H9 (cell line): ENCODE results near the gene UNC13D. TPM values are rescaled to one million over a fixed set of nuclear protein-coding genes. Genes with fewer than 3 reads are reported as not detected.
A peak's percentile ranks its signal among the peaks of the same experiment; 100 is the strongest.
"Not testable (repeated sequence)": the region's sequence is repeated elsewhere in the genome, so short reads cannot be mapped to it uniquely, and the experiment has no call there.

Source experiments
- DNase-seq: peaks from one replicate; pipeline ENCODE4 v3.0.0-alpha.2; 2017
- H2AFZ ChIP-seq: one replicate; pipeline ENCODE4 v1.6.1; 2013; ENCODE audit warnings: mild to moderate bottlenecking, low read length, control low read depth, moderate library complexity
- H2AK5ac ChIP-seq: 2 replicates; pipeline ENCODE4 v1.6.1; 2013; ENCODE audit warnings: low read length, control low read depth, mixed read lengths; ENCODE audit not compliant: insufficient read length
- H2BK120ac ChIP-seq: one replicate; pipeline ENCODE4 v1.6.1; 2013; ENCODE audit warnings: low read depth, mild to moderate bottlenecking, low read length, control low read depth, inconsistent platforms; ENCODE audit not compliant: poor library complexity, severe bottlenecking
- H2BK12ac ChIP-seq: 2 replicates; pipeline ENCODE4 v1.6.1; 2013; ENCODE audit warnings: low read length, control low read depth, mixed read lengths, low read depth; ENCODE audit not compliant: insufficient read length
- H2BK15ac ChIP-seq: 2 replicates; pipeline ENCODE4 v1.6.1; 2013; ENCODE audit warnings: low read depth, low read length, control low read depth
- H2BK20ac ChIP-seq: one replicate; pipeline ENCODE4 v1.6.1; 2013; ENCODE audit warnings: low read depth, mild to moderate bottlenecking, low read length, control low read depth, inconsistent platforms; ENCODE audit not compliant: poor library complexity, severe bottlenecking
- H2BK5ac ChIP-seq: 2 replicates; pipeline ENCODE4 v1.6.1; 2013; ENCODE audit warnings: low read length, control low read depth, mixed read lengths; ENCODE audit not compliant: insufficient read length
- H3K14ac ChIP-seq: 2 replicates; pipeline ENCODE4 v1.6.1; 2013; ENCODE audit warnings: low read length, control low read depth; ENCODE audit not compliant: insufficient read depth
- H3K18ac ChIP-seq: 2 replicates; pipeline ENCODE4 v1.6.1; 2013; ENCODE audit warnings: low read depth, mild to moderate bottlenecking, mixed read lengths, low read length, control low read depth; ENCODE audit not compliant: insufficient read length
- H3K23ac ChIP-seq: 2 replicates; pipeline ENCODE4 v1.6.1; 2013; ENCODE audit warnings: low read length, control low read depth, mixed read lengths, low read depth; ENCODE audit not compliant: insufficient read length
- H3K23me2 ChIP-seq: 2 replicates; pipeline ENCODE4 v1.6.1; 2013; ENCODE audit warnings: low read depth, mild to moderate bottlenecking, mixed read lengths, low read length, control low read depth; ENCODE audit not compliant: insufficient read length, poor library complexity, severe bottlenecking
- H3K27ac ChIP-seq: 2 replicates; pipeline ENCODE4 v1.5.1; 2013; ENCODE audit warnings: low read length, control low read depth, mixed read lengths, low read depth; ENCODE audit not compliant: insufficient read length
- H3K27me3 ChIP-seq: 2 replicates; pipeline ENCODE4 v1.6.1; 2013; ENCODE audit warnings: low read length, control low read depth, inconsistent platforms; ENCODE audit not compliant: insufficient read depth
- H3K4ac ChIP-seq: 2 replicates; pipeline ENCODE4 v1.6.1; 2013; ENCODE audit warnings: low read depth, mild to moderate bottlenecking, control low read depth, inconsistent platforms, low read length, moderate library complexity
- H3K4me1 ChIP-seq: 2 replicates; pipeline ENCODE4 v1.6.1; 2013; ENCODE audit warnings: low read length, control low read depth, inconsistent platforms; ENCODE audit not compliant: insufficient read depth
- H3K4me2 ChIP-seq: 2 replicates; pipeline ENCODE4 v1.6.1; 2013; ENCODE audit warnings: low read length, control low read depth, mixed read lengths; ENCODE audit not compliant: insufficient read length, insufficient read depth
- H3K56ac ChIP-seq: 2 replicates; pipeline ENCODE4 v1.6.1; 2013; ENCODE audit warnings: low read depth, mild to moderate bottlenecking, mixed read lengths, low read length, control low read depth; ENCODE audit not compliant: insufficient read length
- H3K79me1 ChIP-seq: 2 replicates; pipeline ENCODE4 v1.6.1; 2013; ENCODE audit warnings: low read depth, mild to moderate bottlenecking, moderate library complexity, low read length, control low read depth, inconsistent platforms; ENCODE audit not compliant: insufficient read depth, poor library complexity, severe bottlenecking
- H3K79me2 ChIP-seq: 2 replicates; pipeline ENCODE4 v1.6.1; 2013; ENCODE audit warnings: low read length, control low read depth, inconsistent platforms; ENCODE audit not compliant: insufficient read depth
- H3K9ac ChIP-seq: 2 replicates; pipeline ENCODE4 v1.6.1; 2013; ENCODE audit warnings: low read length, control low read depth, mixed read lengths; ENCODE audit not compliant: insufficient read length; ENCODE audit errors: extremely low read depth
- H3K9me3 ChIP-seq: one replicate; pipeline ENCODE4 v1.6.1; 2013; ENCODE audit warnings: low read depth, low read length, inconsistent platforms; ENCODE audit not compliant: control insufficient read depth
- H3T11ph ChIP-seq: one replicate; pipeline ENCODE4 v1.6.1; 2013; ENCODE audit warnings: mild to moderate bottlenecking, low read length, control low read depth, inconsistent platforms
- H4K20me1 ChIP-seq: one replicate; pipeline ENCODE4 v1.6.1; 2013; ENCODE audit not compliant: control insufficient read depth, insufficient read length, insufficient read depth
- H4K5ac ChIP-seq: 2 replicates; pipeline ENCODE4 v1.6.1; 2013; ENCODE audit warnings: low read depth, mild to moderate bottlenecking, mixed read lengths, low read length, control low read depth; ENCODE audit not compliant: insufficient read length
- H4K8ac ChIP-seq: replicated peaks from 2 replicates; pipeline ENCODE4 v1.6.1; 2013; ENCODE audit warnings: low read length, control low read depth, mixed read lengths, low read depth; ENCODE audit not compliant: insufficient read length
- H4K91ac ChIP-seq: 2 replicates; pipeline ENCODE4 v1.6.1; 2013; ENCODE audit warnings: low read depth, mild to moderate bottlenecking, moderate library complexity, mixed read lengths, low read length, control low read depth; ENCODE audit not compliant: insufficient read length
- H3K27ac Mint-ChIP-seq, 3 experiments: 2 replicates in 2 of 3; 3 replicates in 1 of 3; pipeline ENCODE4 v1.8.0; 2020 to 2021; ENCODE audit warnings: mixed read lengths in 3 of 3, mild to moderate bottlenecking in 1 of 3, moderate library complexity in 1 of 3
- H3K27me3 Mint-ChIP-seq: 2 replicates; pipeline ENCODE4 v1.8.0; 2021; ENCODE audit warnings: low read depth, mild to moderate bottlenecking, moderate library complexity, mixed read lengths
- H3K36me3 Mint-ChIP-seq, 3 experiments: 2 replicates in 2 of 3; 3 replicates in 1 of 3; pipeline ENCODE4 v1.8.0; 2020 to 2021; ENCODE audit warnings: low read depth in 3 of 3, mixed read lengths in 3 of 3; ENCODE audit not compliant: insufficient read depth in 1 of 3
- H3K4me1 Mint-ChIP-seq, 2 experiments: 2 replicates each; pipeline ENCODE4 v1.8.0; 2020; ENCODE audit warnings: mixed read lengths in 2 of 2
- H3K4me3 Mint-ChIP-seq, 2 experiments: 2 replicates in 1 of 2; 3 replicates in 1 of 2; pipeline ENCODE4 v1.8.0; 2020 to 2021; ENCODE audit warnings: mild to moderate bottlenecking in 2 of 2, mixed read lengths in 2 of 2, moderate library complexity in 1 of 2
- H3K9me3 Mint-ChIP-seq, 2 experiments: 2 replicates in 1 of 2; 3 replicates in 1 of 2; pipeline ENCODE4 v1.8.0; 2020; ENCODE audit warnings: mild to moderate bottlenecking in 2 of 2, mixed read lengths in 2 of 2, moderate library complexity in 1 of 2
- WGBS: extraction: QIAGEN DNeasy Blood & Tissue Kit; methylation state at CpG from one replicate; pipeline ENCODE4 v1.1.7; 2013; ENCODE audit warnings: missing lambda C conversion rate, low lambda C conversion rate, mixed read lengths; ENCODE audit not compliant: insufficient read length; ENCODE audit errors: extremely low coverage; 5-methylcytosine and 5-hydroxymethylcytosine counted together
- total RNA-seq: library from RNA; stranded (reverse); gene quantifications from 2 replicates; pipeline ENCODE4 v1.2.1, GENCODE V29; 2021
- TF ChIP-seq, protein P1 (sequence below): fragments of 200-600 bp; sonication (generic); conservative IDR thresholded peaks from 3 replicates; pipeline ENCODE4 v1.8.0; 2021; ENCODE audit warnings: antibody characterized with exemption, mild to moderate bottlenecking

UNC13D gene
- total RNA-seq, 1 experiment from 2014 or later: 6.3 TPM

DNA sequence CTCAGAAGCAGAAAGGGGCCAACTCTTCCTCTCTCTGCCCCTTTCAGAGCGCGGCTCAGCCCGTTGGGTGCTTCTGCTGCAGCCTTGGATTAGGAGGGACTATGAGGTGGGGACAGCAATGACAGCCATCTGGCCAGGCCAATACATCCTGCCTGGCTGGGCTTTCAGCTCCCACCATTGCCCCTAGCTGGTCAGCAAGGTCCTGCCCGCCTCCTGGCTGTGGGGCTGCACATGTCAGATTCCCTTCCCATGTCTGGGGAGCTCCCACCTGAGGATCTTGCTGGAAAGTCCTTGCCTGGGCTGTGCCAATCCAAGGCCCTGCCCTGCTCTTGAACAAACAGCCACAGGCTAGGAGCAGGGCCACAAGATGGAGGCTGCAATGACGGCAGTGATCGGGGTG lies 44.3 kb upstream of the UNC13D start:
- DNase-seq: peak; percentile 77
- H2AK5ac ChIP-seq: no peak overlapping the region
- no peak overlapping the region for H3T11ph ChIP-seq
- no peak overlapping the region for H4K8ac ChIP-seq
- no peaks in the 10 kb centered on the region for H3K4me1 ChIP-seq
- H2BK15ac ChIP-seq: no peak overlapping the region
- H3K18ac ChIP-seq: no peak overlapping the region
- no peak overlapping the region for H3K56ac ChIP-seq
- H3K9me3 Mint-ChIP-seq: no peaks in the 10 kb centered on the region
- H4K20me1 ChIP-seq: no peaks in the 10 kb centered on the region
- no peak overlapping the region for H4K5ac ChIP-seq
- peaks cover 7 to 25% (median 23%) of the 10 kb centered on the region in 3 experiments; a peak in 6 of 7 replicates for H3K36me3 Mint-ChIP-seq
- H3K27ac Mint-ChIP-seq: peak overlapping the region in 1 of 3 experiments; percentile 61; a peak in 1 of 7 replicates
- peaks cover 1% of the 10 kb centered on the region for H3K27me3 Mint-ChIP-seq
- no peaks in the 10 kb centered on the region for H3K9me3 ChIP-seq
- TF ChIP-seq, protein P1, sequence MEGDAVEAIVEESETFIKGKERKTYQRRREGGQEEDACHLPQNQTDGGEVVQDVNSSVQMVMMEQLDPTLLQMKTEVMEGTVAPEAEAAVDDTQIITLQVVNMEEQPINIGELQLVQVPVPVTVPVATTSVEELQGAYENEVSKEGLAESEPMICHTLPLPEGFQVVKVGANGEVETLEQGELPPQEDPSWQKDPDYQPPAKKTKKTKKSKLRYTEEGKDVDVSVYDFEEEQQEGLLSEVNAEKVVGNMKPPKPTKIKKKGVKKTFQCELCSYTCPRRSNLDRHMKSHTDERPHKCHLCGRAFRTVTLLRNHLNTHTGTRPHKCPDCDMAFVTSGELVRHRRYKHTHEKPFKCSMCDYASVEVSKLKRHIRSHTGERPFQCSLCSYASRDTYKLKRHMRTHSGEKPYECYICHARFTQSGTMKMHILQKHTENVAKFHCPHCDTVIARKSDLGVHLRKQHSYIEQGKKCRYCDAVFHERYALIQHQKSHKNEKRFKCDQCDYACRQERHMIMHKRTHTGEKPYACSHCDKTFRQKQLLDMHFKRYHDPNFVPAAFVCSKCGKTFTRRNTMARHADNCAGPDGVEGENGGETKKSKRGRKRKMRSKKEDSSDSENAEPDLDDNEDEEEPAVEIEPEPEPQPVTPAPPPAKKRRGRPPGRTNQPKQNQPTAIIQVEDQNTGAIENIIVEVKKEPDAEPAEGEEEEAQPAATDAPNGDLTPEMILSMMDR: no peak
- no peaks in the 10 kb centered on the region for H3K79me2 ChIP-seq
- no peak overlapping the region for H3K4me3 Mint-ChIP-seq
- no peak overlapping the region for H3K27ac ChIP-seq
- no peak overlapping the region for H2BK12ac ChIP-seq
- no peak overlapping the region for H2BK120ac ChIP-seq
- no peak overlapping the region; the same call in 1 of the 2 replicates for H3K14ac ChIP-seq
- no peaks in the 10 kb centered on the region for H3K23me2 ChIP-seq
- H2BK5ac ChIP-seq: no peak overlapping the region
- no peaks in the 10 kb centered on the region for H3K79me1 ChIP-seq
- no peaks in the 10 kb centered on the region for H3K4me1 Mint-ChIP-seq
- no peaks in the 10 kb centered on the region for H3K27me3 ChIP-seq
- no peak overlapping the region for H3K4me2 ChIP-seq
- no peak overlapping the region for H3K9ac ChIP-seq
- WGBS: no CpG with 5 or more reads among the region's 6 CpGs
- no peak overlapping the region for H3K4ac ChIP-seq
- no peak overlapping the region for H3K23ac ChIP-seq
- no peak overlapping the region for H4K91ac ChIP-seq
- no peak overlapping the region for H2AFZ ChIP-seq
- H2BK20ac ChIP-seq: no peak overlapping the region

DNA sequence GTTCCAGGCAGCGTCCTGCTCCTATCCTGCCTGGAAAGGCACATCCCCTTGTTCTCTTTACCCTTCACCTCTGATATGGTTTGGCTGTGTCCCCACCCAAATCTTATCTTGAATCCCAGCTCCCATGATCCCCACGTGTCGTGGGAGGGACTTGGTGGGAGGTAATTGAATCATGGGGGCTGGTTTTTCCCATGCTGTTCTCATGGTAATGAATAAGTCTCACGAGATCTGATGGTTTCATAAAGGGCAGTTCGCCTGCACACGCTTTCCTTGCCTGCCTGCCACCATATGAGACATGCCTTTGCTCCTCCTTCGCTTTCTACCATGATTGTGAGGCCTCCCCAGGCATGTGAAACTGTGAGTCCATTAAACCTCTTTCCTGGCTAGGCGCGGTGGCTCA lies 41.7 kb upstream of the UNC13D start:
- H3K36me3 Mint-ChIP-seq: peaks cover 7 to 17% (median 14%) of the 10 kb centered on the region in 3 experiments; a peak in 6 of 7 replicates
- H2AFZ ChIP-seq, H4K5ac ChIP-seq, H3K18ac ChIP-seq, H4K91ac ChIP-seq, H3K23me2 ChIP-seq, H4K8ac ChIP-seq, H3K9me3 Mint-ChIP-seq, H2BK20ac ChIP-seq, H3K56ac ChIP-seq, H3K9me3 ChIP-seq, H3T11ph ChIP-seq, H3K4me1 Mint-ChIP-seq, DNase-seq, H3K4ac ChIP-seq, H4K20me1 ChIP-seq, H2BK12ac ChIP-seq, H3K27me3 ChIP-seq, H3K4me3 Mint-ChIP-seq, H3K14ac ChIP-seq, H2BK5ac ChIP-seq, H3K9ac ChIP-seq, H3K79me1 ChIP-seq, H3K27ac ChIP-seq, H2AK5ac ChIP-seq, H3K23ac ChIP-seq, H3K79me2 ChIP-seq, H3K4me2 ChIP-seq, H3K4me1 ChIP-seq, H2BK120ac ChIP-seq, H2BK15ac ChIP-seq: not testable (repeated sequence)
- peaks cover 11% of the 10 kb centered on the region for H3K27me3 Mint-ChIP-seq
- H3K27ac Mint-ChIP-seq: peak overlapping the region in 1 of 3 experiments; percentile 20; a peak in 1 of 7 replicates
- no CpG with 5 or more reads among the region's 9 CpGs for WGBS
